OCI-LY7 (cell line): ENCODE measurements around the gene COL16A1. TPM values are rescaled to one million over a fixed set of nuclear protein-coding genes. Genes with fewer than 3 reads are reported as not detected.
"Not testable (repeated sequence)": the region's sequence is repeated elsewhere in the genome, so short reads cannot be mapped to it uniquely, and the experiment has no call there.

Experiments used
- BruUV-seq: library from RNA; stranded (reverse); fragments of 400-500 nt; replicated peaks from 2 replicates; lab custom pipeline; 2021; lab: Mats Ljungman, UMichigan
- CTCF ChIA-PET: fragments of 300-600 bp; sonication (Branson Sonifier 250); formaldehyde crosslinking; loops from one replicate; lab custom pipeline; 2022; ENCODE audit warnings: antibody characterized with exemption; ENCODE audit not compliant: unreplicated experiment; lab: Charles Lee
- POLR2A ChIA-PET: fragments of 300-600 bp; sonication (Branson Sonifier 250); formaldehyde crosslinking; loops from one replicate; lab custom pipeline; 2022; ENCODE audit warnings: antibody characterized with exemption; lab: Charles Lee
- DNase-seq: peaks from one replicate; pipeline ENCODE4 v3.0.0-alpha.2; 2015; ENCODE audit warnings: low spot score
- H2AFZ ChIP-seq: fragments of 200-600 bp; sonication (generic), shearing (Covaris generic); 2 replicates; pipeline ENCODE4 v1.6.1; 2014; ENCODE audit warnings: mild to moderate bottlenecking, antibody characterized with exemption, low read length, moderate library complexity
- H3K27ac ChIP-seq: fragments of 200-600 bp; sonication (generic); 2 replicates; pipeline ENCODE4 v1.5.1; 2014; ENCODE audit warnings: mixed run types, low read depth, mild to moderate bottlenecking, moderate library complexity, low read length, inconsistent platforms; ENCODE audit not compliant: poor library complexity, severe bottlenecking
- H3K36me3 ChIP-seq: fragments of 200-600 bp; sonication (generic); 2 replicates; pipeline ENCODE4 v1.6.1; 2014; ENCODE audit warnings: mild to moderate bottlenecking, antibody characterized with exemption, low read length, moderate library complexity, mixed read lengths; ENCODE audit not compliant: insufficient read depth
- H3K4me1 ChIP-seq: fragments of 200-600 bp; sonication (generic); 2 replicates; pipeline ENCODE4 v1.5.1; 2014; ENCODE audit warnings: mild to moderate bottlenecking, low read length; ENCODE audit not compliant: insufficient read depth, poor library complexity, severe bottlenecking
- H3K4me2 ChIP-seq: fragments of 200-600 bp; sonication (generic); 2 replicates; pipeline ENCODE4 v1.6.1; 2014; ENCODE audit warnings: mild to moderate bottlenecking, low read length
- H3K4me3 ChIP-seq: fragments of 200-600 bp; sonication (generic); 2 replicates; pipeline ENCODE4 v1.5.1; 2014; ENCODE audit warnings: mild to moderate bottlenecking, low read depth, low read length; ENCODE audit not compliant: poor library complexity, severe bottlenecking
- H3K79me2 ChIP-seq: fragments of 200-600 bp; sonication (generic); 2 replicates; pipeline ENCODE4 v1.6.1; 2016; ENCODE audit warnings: low read depth, mild to moderate bottlenecking, low read length, moderate library complexity, mixed read lengths; ENCODE audit not compliant: insufficient read depth
- H3K9me2 ChIP-seq: fragments of 200-600 bp; sonication (generic); 2 replicates; pipeline ENCODE4 v1.6.1; 2016; ENCODE audit warnings: mild to moderate bottlenecking, low read length, mixed read lengths; ENCODE audit not compliant: insufficient read depth
- H3K9me3 ChIP-seq: fragments of 200-600 bp; sonication (generic); 2 replicates; pipeline ENCODE4 v1.6.1; 2014; ENCODE audit warnings: mild to moderate bottlenecking, mixed run types, low read length, mixed read lengths
- H4K20me1 ChIP-seq: fragments of 200-600 bp; sonication (generic); 2 replicates; pipeline ENCODE4 v1.6.1; 2014; ENCODE audit warnings: mild to moderate bottlenecking, antibody characterized with exemption, low read length, moderate library complexity, mixed read lengths; ENCODE audit not compliant: insufficient read depth
- EZH2phosphoT487 ChIP-seq: fragments of 200-600 bp; sonication (generic); IDR thresholded peaks from 2 replicates; pipeline ENCODE4 v1.6.1; 2018; ENCODE audit warnings: low read depth, borderline replicate concordance, mild to moderate bottlenecking, mixed run types, antibody characterized with exemption, low read length, moderate library complexity, mixed read lengths
- intact Hi-C: fragments of 100-400 bp; cut with micrococcal nuclease; formaldehyde crosslinking; loops from one replicate; pipeline ENCODE4 v1.10.0; 2022; ENCODE audit not compliant: unreplicated experiment
- total RNA-seq, 2 experiments: library from RNA; depleted of rRNA in 1 of 2; stranded (reverse); fragments of >200 nt in 1 of 2; shearing (Covaris generic) in 1 of 2; gene quantifications; 2 replicates each; pipeline ENCODE4 v1.2.3, GENCODE V29; 2014 to 2022
- TF ChIP-seq, protein P1 (sequence below): fragments of 200-600 bp; sonication (generic); conservative IDR thresholded peaks from 2 replicates; pipeline ENCODE4 v1.5.1; 2014; ENCODE audit warnings: mild to moderate bottlenecking, antibody characterized with exemption, low read length, moderate library complexity, mixed read lengths

COL16A1 gene
- total RNA-seq, 2 experiments from 2014 or later, result not detected

GRCh38 chr1:31708324-31708723 lies 4.5 kb upstream of the COL16A1 start:
- H3K36me3 ChIP-seq, result no peaks in the 10 kb centered on the region
- H3K9me2 ChIP-seq, result no peaks in the 10 kb centered on the region
- H4K20me1 ChIP-seq, result no peaks in the 10 kb centered on the region
- H2AFZ ChIP-seq, result no peak overlapping the region
- POLR2A ChIA-PET, result no interaction called here
- no peak for TF ChIP-seq EZH2phosphoT487
- TF ChIP-seq, protein P1, sequence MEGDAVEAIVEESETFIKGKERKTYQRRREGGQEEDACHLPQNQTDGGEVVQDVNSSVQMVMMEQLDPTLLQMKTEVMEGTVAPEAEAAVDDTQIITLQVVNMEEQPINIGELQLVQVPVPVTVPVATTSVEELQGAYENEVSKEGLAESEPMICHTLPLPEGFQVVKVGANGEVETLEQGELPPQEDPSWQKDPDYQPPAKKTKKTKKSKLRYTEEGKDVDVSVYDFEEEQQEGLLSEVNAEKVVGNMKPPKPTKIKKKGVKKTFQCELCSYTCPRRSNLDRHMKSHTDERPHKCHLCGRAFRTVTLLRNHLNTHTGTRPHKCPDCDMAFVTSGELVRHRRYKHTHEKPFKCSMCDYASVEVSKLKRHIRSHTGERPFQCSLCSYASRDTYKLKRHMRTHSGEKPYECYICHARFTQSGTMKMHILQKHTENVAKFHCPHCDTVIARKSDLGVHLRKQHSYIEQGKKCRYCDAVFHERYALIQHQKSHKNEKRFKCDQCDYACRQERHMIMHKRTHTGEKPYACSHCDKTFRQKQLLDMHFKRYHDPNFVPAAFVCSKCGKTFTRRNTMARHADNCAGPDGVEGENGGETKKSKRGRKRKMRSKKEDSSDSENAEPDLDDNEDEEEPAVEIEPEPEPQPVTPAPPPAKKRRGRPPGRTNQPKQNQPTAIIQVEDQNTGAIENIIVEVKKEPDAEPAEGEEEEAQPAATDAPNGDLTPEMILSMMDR, result no peak
- H3K27ac ChIP-seq, result no peak overlapping the region
- BruUV-seq, result no TSS peak
- intact Hi-C loops, result loop anchor here (5.0 kb wide), 1 partner anchor 46 kb away; no protein-coding TSS in a partner anchor
- CTCF ChIA-PET, result no interaction called here
- no peak for DNase-seq
- H3K4me2 ChIP-seq, result no peak overlapping the region
- no peaks in the 10 kb centered on the region for H3K9me3 ChIP-seq
- no peak overlapping the region for H3K4me3 ChIP-seq
- H3K4me1 ChIP-seq, result no peaks in the 10 kb centered on the region
- H3K79me2 ChIP-seq, result no peaks in the 10 kb centered on the region

GRCh38 chr1:31707711-31708110 lies 3.9 kb upstream of the COL16A1 start:
- intact Hi-C loops, result loop anchor here (5.0 kb wide), 1 partner anchor 45 kb away; no protein-coding TSS in a partner anchor
- no peak overlapping the region for H3K4me3 ChIP-seq
- POLR2A ChIA-PET, result no interaction called here
- H3K9me2 ChIP-seq, result no peaks in the 10 kb centered on the region
- H2AFZ ChIP-seq, result no peak overlapping the region
- H3K79me2 ChIP-seq, result no peaks in the 10 kb centered on the region
- CTCF ChIA-PET, result no interaction called here
- no peaks in the 10 kb centered on the region for H3K4me1 ChIP-seq
- no peaks in the 10 kb centered on the region for H3K9me3 ChIP-seq
- TF ChIP-seq, protein P1, result no peak
- no peak for TF ChIP-seq EZH2phosphoT487
- no TSS peak for BruUV-seq
- H4K20me1 ChIP-seq, result no peaks in the 10 kb centered on the region
- no peak overlapping the region for H3K27ac ChIP-seq
- DNase-seq, result no peak
- H3K36me3 ChIP-seq, result no peaks in the 10 kb centered on the region
- no peak overlapping the region for H3K4me2 ChIP-seq

GRCh38 chr1:31707059-31707600 lies 3.3 kb upstream of the COL16A1 start:
- H3K4me2 ChIP-seq, H2AFZ ChIP-seq, H3K4me3 ChIP-seq, BruUV-seq, H3K4me1 ChIP-seq, H3K36me3 ChIP-seq, H4K20me1 ChIP-seq, H3K27ac ChIP-seq, H3K79me2 ChIP-seq, DNase-seq, H3K9me3 ChIP-seq, POLR2A ChIA-PET, CTCF ChIA-PET, H3K9me2 ChIP-seq: not testable (repeated sequence)
- intact Hi-C loops, result loop anchor here (5.0 kb wide), 1 partner anchor 45 kb away; no protein-coding TSS in a partner anchor
